C4-2B (cell line): ENCODE data around the gene NCAPD2.

ENCODE experiments used
- CTCF ChIP-seq: fragments of 450-650 bp; conservative IDR thresholded peaks from 2 replicates; pipeline ENCODE4 v1.5.1; 2017; ENCODE audit warnings: mild to moderate bottlenecking
- ZFX ChIP-seq: fragments of 450-650 bp; IDR thresholded peaks from 2 replicates; pipeline ENCODE4 v1.6.1; 2017

GRCh38 chr12:6569786-6570185 lies 75.9 kb downstream of the NCAPD2 start:
- no peak for TF ChIP-seq CTCF
- no peak for TF ChIP-seq ZFX
